A673 (cell line): ENCODE data around the gene AOPEP. TPM values are rescaled to one million over a fixed set of nuclear protein-coding genes. Genes with fewer than 3 reads are reported as not detected.

Experiments
- BruUV-seq: library from RNA; stranded (reverse); fragments of 400-500 nt; replicated peaks from 2 replicates; lab custom pipeline; 2021; lab: Mats Ljungman, UMichigan
- CTCF ChIA-PET: fragments of 300-600 bp; sonication (Branson Sonifier 250); formaldehyde crosslinking; loops from one replicate; lab custom pipeline; 2022; ENCODE audit warnings: antibody characterized with exemption; lab: Charles Lee
- POLR2A ChIA-PET: fragments of 300-600 bp; sonication (Branson Sonifier 250); formaldehyde crosslinking; loops from one replicate; lab custom pipeline; 2022; ENCODE audit warnings: antibody characterized with exemption; ENCODE audit not compliant: low non-redundant PET; lab: Charles Lee
- DNase-seq: peaks from one replicate; pipeline ENCODE4 v3.0.0-alpha.2; 2015; ENCODE audit warnings: low spot score
- H3K27ac ChIP-seq: fragments of 200-600 bp; sonication (generic); 2 replicates; pipeline ENCODE4 v1.5.1; 2016; ENCODE audit warnings: mixed run types, low read depth, mild to moderate bottlenecking, mixed read lengths, antibody characterized with exemption, low read length; ENCODE audit not compliant: poor library complexity, severe bottlenecking
- H3K27me3 ChIP-seq: fragments of 200-600 bp; sonication (generic); replicated peaks from 2 replicates; pipeline ENCODE4 v1.6.1; 2017; ENCODE audit warnings: mixed run types, low read depth, mild to moderate bottlenecking, mixed read lengths, antibody characterized with exemption, low read length; ENCODE audit not compliant: insufficient read depth, poor library complexity
- H3K36me3 ChIP-seq: fragments of 200-600 bp; sonication (generic); 2 replicates; pipeline ENCODE4 v1.6.1; 2016; ENCODE audit warnings: mixed run types, mild to moderate bottlenecking, mixed read lengths, antibody characterized with exemption, low read length; ENCODE audit not compliant: insufficient read depth, poor library complexity, severe bottlenecking
- H3K4me1 ChIP-seq: fragments of 200-600 bp; sonication (generic); 2 replicates; pipeline ENCODE4 v1.6.1; 2017; ENCODE audit warnings: mixed run types, mild to moderate bottlenecking, mixed read lengths, antibody characterized with exemption, low read length; ENCODE audit not compliant: insufficient read depth, poor library complexity, severe bottlenecking
- H3K4me3 ChIP-seq: fragments of 200-600 bp; sonication (generic); 2 replicates; pipeline ENCODE4 v1.5.1; 2016; ENCODE audit warnings: low read depth, mixed run types, mild to moderate bottlenecking, mixed read lengths, low read length; ENCODE audit not compliant: poor library complexity, severe bottlenecking
- H3K9me3 ChIP-seq: fragments of 200-600 bp; sonication (generic); 2 replicates; pipeline ENCODE4 v1.6.1; 2016; ENCODE audit warnings: mixed run types, low read depth, mild to moderate bottlenecking, mixed read lengths, antibody characterized with exemption, low read length; ENCODE audit not compliant: poor library complexity, severe bottlenecking
- EZH2 ChIP-seq: fragments of 200-600 bp; sonication (generic); IDR thresholded peaks from 2 replicates; pipeline ENCODE4 v1.6.1; 2017; ENCODE audit warnings: borderline replicate concordance, low read depth, mild to moderate bottlenecking, mixed read lengths, antibody characterized with exemption, low read length; ENCODE audit not compliant: poor library complexity, severe bottlenecking
- intact Hi-C: fragments of 100-400 bp; cut with micrococcal nuclease; formaldehyde crosslinking; loops from one replicate; pipeline ENCODE4 v1.10.0; 2022; ENCODE audit not compliant: unreplicated experiment
- total RNA-seq: library from RNA; stranded (reverse); gene quantifications from 2 replicates; pipeline ENCODE4 v1.2.3, GENCODE V29; 2021
- TF ChIP-seq, protein P1 (sequence below): fragments of 300-800, 200-600 bp; sonication (generic); conservative IDR thresholded peaks from 2 replicates; pipeline ENCODE4 v1.5.1; 2017; ENCODE audit warnings: low read depth, mild to moderate bottlenecking, antibody characterized with exemption, low read length, moderate library complexity, mixed read lengths

AOPEP gene
- total RNA-seq, 1 experiment from 2014 or later, result 17.5 TPM

DNA sequence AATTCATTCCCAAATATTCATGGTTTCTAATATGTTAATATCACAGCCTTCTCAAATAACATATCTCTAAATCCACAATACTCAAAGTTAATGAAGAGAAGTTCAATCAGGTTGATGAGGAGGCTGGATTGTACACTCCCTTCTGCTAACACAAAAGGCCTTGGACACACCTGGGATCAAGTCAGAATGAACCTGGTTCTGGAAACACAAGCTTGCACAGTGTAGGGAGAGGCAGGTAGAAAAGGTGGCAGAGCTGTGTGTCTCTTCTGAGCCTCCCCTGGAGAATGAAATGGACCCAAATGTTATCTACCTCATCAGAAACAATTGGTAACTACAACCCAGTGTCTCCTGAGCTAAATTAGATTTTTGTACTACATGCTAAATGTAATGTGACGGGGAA is 46.5 kb upstream of the AOPEP start:
- Histone ChIP-seq H3K9me3 (no peaks in the 10 kb centered on the region), H3K27ac (no peak overlapping the region), H3K4me3 (no peak overlapping the region), H3K4me1 (no peaks in the 10 kb centered on the region), H3K36me3 (no peaks in the 10 kb centered on the region), H3K27me3 (no peaks in the 10 kb centered on the region)
- intact Hi-C loops, result loop anchor here (5.0 to 10.0 kb wide), 2 partner anchors 102 to 585 kb away; no protein-coding TSS in a partner anchor
- TF ChIP-seq EZH2, result no peak
- TF ChIP-seq, protein P1, sequence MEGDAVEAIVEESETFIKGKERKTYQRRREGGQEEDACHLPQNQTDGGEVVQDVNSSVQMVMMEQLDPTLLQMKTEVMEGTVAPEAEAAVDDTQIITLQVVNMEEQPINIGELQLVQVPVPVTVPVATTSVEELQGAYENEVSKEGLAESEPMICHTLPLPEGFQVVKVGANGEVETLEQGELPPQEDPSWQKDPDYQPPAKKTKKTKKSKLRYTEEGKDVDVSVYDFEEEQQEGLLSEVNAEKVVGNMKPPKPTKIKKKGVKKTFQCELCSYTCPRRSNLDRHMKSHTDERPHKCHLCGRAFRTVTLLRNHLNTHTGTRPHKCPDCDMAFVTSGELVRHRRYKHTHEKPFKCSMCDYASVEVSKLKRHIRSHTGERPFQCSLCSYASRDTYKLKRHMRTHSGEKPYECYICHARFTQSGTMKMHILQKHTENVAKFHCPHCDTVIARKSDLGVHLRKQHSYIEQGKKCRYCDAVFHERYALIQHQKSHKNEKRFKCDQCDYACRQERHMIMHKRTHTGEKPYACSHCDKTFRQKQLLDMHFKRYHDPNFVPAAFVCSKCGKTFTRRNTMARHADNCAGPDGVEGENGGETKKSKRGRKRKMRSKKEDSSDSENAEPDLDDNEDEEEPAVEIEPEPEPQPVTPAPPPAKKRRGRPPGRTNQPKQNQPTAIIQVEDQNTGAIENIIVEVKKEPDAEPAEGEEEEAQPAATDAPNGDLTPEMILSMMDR, result no peak
- no TSS peak for BruUV-seq
- POLR2A ChIA-PET, result interaction anchor here (0.6 kb wide), 1 partner anchor 24 kb away, joined by 3 read pairs; no protein-coding TSS in a partner anchor
- CTCF ChIA-PET, result interaction anchor here (2.6 kb wide), 1 partner anchor 448 kb away, joined by 28 read pairs; no protein-coding TSS in a partner anchor
- no peak for DNase-seq

DNA sequence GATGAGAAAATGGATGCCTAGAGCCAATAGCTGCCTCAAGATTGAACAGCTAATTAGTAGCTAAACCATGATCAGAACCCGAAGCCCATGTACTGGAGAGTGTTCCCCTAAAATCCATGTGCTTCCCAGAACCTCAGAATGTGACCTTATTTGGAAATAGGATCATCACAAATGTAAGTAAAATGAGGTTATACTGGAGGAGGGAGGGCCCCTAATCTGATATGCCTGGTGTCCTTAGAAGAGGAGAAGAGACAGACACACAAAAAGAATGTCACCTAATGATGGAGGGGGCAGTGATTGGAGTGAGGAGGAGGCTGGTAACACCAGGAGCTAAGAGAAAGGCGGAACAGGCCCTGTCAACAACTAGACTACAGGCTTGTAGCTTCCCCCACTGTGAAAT is 45.9 kb upstream of the AOPEP start:
- TF ChIP-seq, protein P1, result no peak
- TF ChIP-seq EZH2, result no peak
- H3K36me3 ChIP-seq, result no peaks in the 10 kb centered on the region
- intact Hi-C loops, result loop anchor here (1.0 to 10.0 kb wide), 4 partner anchors 102 to 584 kb away; no protein-coding TSS in a partner anchor
- DNase-seq, result no peak
- no peaks in the 10 kb centered on the region for H3K27me3 ChIP-seq
- H3K4me3 ChIP-seq, result no peak overlapping the region
- H3K4me1 ChIP-seq, result no peaks in the 10 kb centered on the region
- CTCF ChIA-PET, result interaction anchor here (1.0 to 2.6 kb wide), 3 partner anchors 445 to 451 kb away, joined by 3 to 28 read pairs (median 27); no protein-coding TSS in a partner anchor
- POLR2A ChIA-PET, result interaction anchor here (0.7 kb wide), 1 partner anchor 29 kb away, joined by 6 read pairs; no protein-coding TSS in a partner anchor
- H3K27ac ChIP-seq, result no peak overlapping the region
- BruUV-seq, result no TSS peak
- no peaks in the 10 kb centered on the region for H3K9me3 ChIP-seq

DNA sequence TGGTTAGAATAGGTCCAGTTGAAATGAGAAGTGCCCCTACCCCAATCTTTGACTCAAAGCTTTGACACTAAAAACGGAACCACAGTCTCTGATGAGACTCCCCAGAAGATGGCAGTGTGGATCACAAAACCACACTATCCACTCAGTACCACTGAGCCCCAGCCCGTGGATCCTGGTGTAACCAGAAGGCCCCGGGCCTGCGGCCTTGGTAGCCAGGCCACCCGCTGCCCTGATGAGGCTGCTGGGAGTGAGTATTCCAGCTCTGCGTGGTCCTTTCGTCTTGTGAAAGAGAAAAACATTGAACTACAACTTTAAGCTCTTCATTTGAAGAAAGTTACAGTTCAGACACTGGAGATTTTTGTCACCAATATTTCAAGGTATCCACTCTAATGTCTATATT is 45.0 kb upstream of the AOPEP start:
- H3K27ac ChIP-seq, result no peak overlapping the region

More for the DNA sequence above, 45.0 kb upstream of the AOPEP start:
- no TSS peak for BruUV-seq
- H3K36me3 ChIP-seq, result no peaks in the 10 kb centered on the region
- CTCF ChIA-PET, result interaction anchor here (0.6 to 2.6 kb wide), 8 partner anchors 13 to 1636 kb away, joined by 3 to 28 read pairs (median 5); no protein-coding TSS in a partner anchor
- no peak overlapping the region for H3K4me3 ChIP-seq
- TF ChIP-seq, protein P1, result peak; percentile 81
- no peak for TF ChIP-seq EZH2
- POLR2A ChIA-PET, result no interaction called here
- no peaks in the 10 kb centered on the region for H3K9me3 ChIP-seq
- no peaks in the 10 kb centered on the region for H3K4me1 ChIP-seq
- H3K27me3 ChIP-seq, result no peaks in the 10 kb centered on the region
- intact Hi-C loops, result loop anchor here (1.0 to 10.0 kb wide), 4 partner anchors 101 to 583 kb away; no protein-coding TSS in a partner anchor
- DNase-seq, result peak; percentile 77
